ENCODE measurements around the gene SLC24A4.

The SLC24A4 gene

GRCh38 chr14:92484132-92484823 is 161.3 kb downstream of the SLC24A4 start:
- DNase-seq: no peak

- DNase-seq: no peak
These were observed 163.9 kb downstream of the SLC24A4 start for GRCh38 chr14:92486881-92487280.

- no peak for DNase-seq
These were observed 164.7 kb downstream of the SLC24A4 start for GRCh38 chr14:92487513-92488133.

GRCh38 chr14:92489394-92490238 is 166.7 kb downstream of the SLC24A4 start:
- no peak for DNase-seq

GRCh38 chr14:92490239-92490959 is 167.4 kb downstream of the SLC24A4 start:
- no peak for DNase-seq

GRCh38 chr14:92491782-92492181 is 168.8 kb downstream of the SLC24A4 start:
- no peak for DNase-seq

GRCh38 chr14:92492258-92492657 is 169.3 kb downstream of the SLC24A4 start:
- DNase-seq: no peak

GRCh38 chr14:92493024-92493423 is 170.1 kb downstream of the SLC24A4 start:
- DNase-seq: no peak

GRCh38 chr14:92493492-92493891 is 170.5 kb downstream of the SLC24A4 start:
- DNase-seq: no peak

- DNase-seq: no peak
These were observed 171.5 kb downstream of the SLC24A4 start for GRCh38 chr14:92494512-92494911.

GRCh38 chr14:92495027-92495426 is 172.1 kb downstream of the SLC24A4 start:
- DNase-seq: no peak

GRCh38 chr14:92496191-92496857 is 173.4 kb downstream of the SLC24A4 start:
- DNase-seq: no peak

GRCh38 chr14:92497391-92497790 is 174.4 kb downstream of the SLC24A4 start:
- no peak for DNase-seq

- DNase-seq: no peak
These were observed 176.3 kb downstream of the SLC24A4 start for GRCh38 chr14:92499234-92499633.

GRCh38 chr14:92500491-92500941 is 177.6 kb downstream of the SLC24A4 start:
- DNase-seq: no peak

- no peak for DNase-seq
These were observed 179.0 kb downstream of the SLC24A4 start for GRCh38 chr14:92501891-92502351.

GRCh38 chr14:92502541-92503286 is 179.7 kb downstream of the SLC24A4 start:
- no peak for DNase-seq

GRCh38 chr14:92503756-92504491 is 181.0 kb downstream of the SLC24A4 start:
- DNase-seq: no peak

- no peak for DNase-seq
These were observed 182.9 kb downstream of the SLC24A4 start for GRCh38 chr14:92505826-92506225.

- no peak for DNase-seq
These were observed 183.3 kb downstream of the SLC24A4 start for GRCh38 chr14:92506231-92506630.

Data from DMS 273 treated with DMSO at 0.1 percent for 48 hours (cell line).